Natural killer cell (primary cell): ENCODE data around the gene SPATA22. TPM values are rescaled to one million over a fixed set of nuclear protein-coding genes. Genes with fewer than 3 reads are reported as not detected.

Experiments used
- ATAC-seq, 3 donors: fragments of 150-1000 bp in 2 of 3; fragments of 200-7000 bp in 1 of 3; cut with Tn5 transposase; 1 replicate in 1 of 3; 2 replicates in 2 of 3; pipeline ENCODE4 v1.10.0; 2021; ENCODE audit warnings: mild to moderate bottlenecking in 2 of 3, moderate library complexity in 2 of 3
- DNase-seq, 2 donors: peaks; one replicate each; pipeline versions ENCODE4 v3.0.0 to v3.0.0-alpha.2; 2013 to 2021; ENCODE audit warnings: mixed read lengths in 1 of 2
- H3K27ac ChIP-seq: one replicate; pipeline ENCODE4 v1.5.1; 2013; ENCODE audit warnings: mild to moderate bottlenecking, low read length
- H3K27me3 ChIP-seq: one replicate; pipeline ENCODE4 v1.6.1; 2013; ENCODE audit warnings: low read length; ENCODE audit not compliant: control insufficient read depth, insufficient read depth
- H3K36me3 ChIP-seq: one replicate; pipeline ENCODE4 v1.6.1; 2013; ENCODE audit warnings: low read length; ENCODE audit not compliant: control insufficient read depth, insufficient read depth
- H3K4me1 ChIP-seq: one replicate; pipeline ENCODE4 v1.6.1; 2013; ENCODE audit warnings: low read length; ENCODE audit not compliant: control insufficient read depth, insufficient read depth
- H3K4me3 ChIP-seq: one replicate; pipeline ENCODE4 v1.5.1; 2013; ENCODE audit warnings: low read length
- H3K9me3 ChIP-seq: one replicate; pipeline ENCODE4 v1.6.1; 2013; ENCODE audit warnings: low read length; ENCODE audit not compliant: control insufficient read depth, insufficient read depth
- H3K27ac Mint-ChIP-seq, 2 donors: one replicate each; pipeline ENCODE4 v1.8.0; 2022; ENCODE audit warnings: mild to moderate bottlenecking in 2 of 2, mixed read lengths in 2 of 2, moderate library complexity in 1 of 2
- H3K27me3 Mint-ChIP-seq, 2 donors: one replicate each; pipeline ENCODE4 v1.8.0; 2022; ENCODE audit warnings: low read depth in 2 of 2, mixed read lengths in 2 of 2
- H3K36me3 Mint-ChIP-seq: one replicate; pipeline ENCODE4 v1.8.0; 2022; ENCODE audit warnings: mixed read lengths
- H3K4me1 Mint-ChIP-seq, 2 donors: one replicate each; pipeline ENCODE4 v1.8.0; 2022; ENCODE audit warnings: mixed read lengths in 2 of 2
- H3K4me3 Mint-ChIP-seq: one replicate; pipeline ENCODE4 v1.8.0; 2022; ENCODE audit warnings: mild to moderate bottlenecking, moderate library complexity, mixed read lengths
- H3K9me3 Mint-ChIP-seq, 2 donors: one replicate each; pipeline ENCODE4 v1.8.0; 2022; ENCODE audit warnings: mixed read lengths in 2 of 2
- CTCF ChIP-seq: fragments of 200-600 bp; IDR thresholded peaks from one replicate; pipeline ENCODE4 v1.8.0; 2022; ENCODE audit warnings: antibody characterized with exemption
- WGBS: methylation state at CpG from one replicate; pipeline ENCODE4 v1.1.7; 2013; ENCODE audit warnings: missing lambda C conversion rate; ENCODE audit not compliant: insufficient coverage; 5-methylcytosine and 5-hydroxymethylcytosine counted together
- intact Hi-C: fragments of 100-400 bp; cut with micrococcal nuclease; formaldehyde crosslinking; loops from one replicate; pipeline ENCODE4 v1.14.2; 2022
- total RNA-seq, 4 donors: library from RNA; stranded (reverse); fragments of 120-200 nt in 1 of 4; gene quantifications; one replicate each; pipeline versions ENCODE4 v1.2.3 to v1.2.4, GENCODE V29; 2013 to 2022

Gene SPATA22
- total RNA-seq, 3 donors from 2014 or later (not counting 1 experiment from before 2014, with no cell fraction given): 1.3 TPM; not detected in 2

- WGBS: 56% methylated on average over 6 of the region's 7 CpGs
- H3K4me3 ChIP-seq: no peak within 1 kb of the TSS
- H3K36me3 Mint-ChIP-seq: no peaks in the 10 kb centered on the region
Measured at GRCh38 chr17:3475812-3476610, 4.4 kb upstream of the SPATA22 start, which contains the start of gene ASPA. Gene ASPA (plus strand): TSS chr17:3475997. CDS start chr17:3476160, 163 bp downstream.

GRCh38 chr17:3475251-3475685 is 3.6 kb upstream of the SPATA22 start:
- no peaks in the 10 kb centered on the region for H3K9me3 ChIP-seq
- H3K27me3 ChIP-seq: no peaks in the 10 kb centered on the region
- intact Hi-C loops: no loop called here
- H3K36me3 ChIP-seq: no peaks in the 10 kb centered on the region
- H3K4me1 Mint-ChIP-seq: peaks cover 5 to 7% of the 10 kb centered on the region in 2 donors
- ATAC-seq: no peak
- H3K27ac Mint-ChIP-seq: no peak overlapping the region
- no peaks in the 10 kb centered on the region for H3K9me3 Mint-ChIP-seq
- no peak overlapping the region for H3K4me3 ChIP-seq
- DNase-seq: no peak
- no peak for TF ChIP-seq CTCF
- H3K4me3 Mint-ChIP-seq: no peak overlapping the region
- no peaks in the 10 kb centered on the region for H3K4me1 ChIP-seq
- no peak overlapping the region for H3K27ac ChIP-seq
- H3K36me3 Mint-ChIP-seq: no peaks in the 10 kb centered on the region
- peaks cover 0 to 10% of the 10 kb centered on the region in 2 donors for H3K27me3 Mint-ChIP-seq
- WGBS: 79% methylated on average over 4 of the region's 4 CpGs

More at GRCh38 chr17:3475812-3476610, 4.4 kb upstream of the SPATA22 start, which contains the start of gene ASPA:
- Histone ChIP-seq H3K36me3 (no peaks in the 10 kb centered on the region), H3K4me1 (no peaks in the 10 kb centered on the region), H3K27me3 (no peaks in the 10 kb centered on the region), H3K27ac (no peak within 1 kb of the TSS), H3K9me3 (no peaks in the 10 kb centered on the region)
- DNase-seq: no peak
- Mint-ChIP-seq H3K27ac (no peak within 1 kb of the TSS), H3K4me3 (peak within 1 kb of the TSS; percentile 18), H3K4me1 (peaks cover 5 to 7% of the 10 kb centered on the region in 2 donors), H3K9me3 (no peaks in the 10 kb centered on the region), H3K27me3 (peaks cover 0 to 10% of the 10 kb centered on the region in 2 donors)
- intact Hi-C loops: no loop called here
- no peak for TF ChIP-seq CTCF
- peak in 1 of 3 donors; percentile 18 for ATAC-seq

- ATAC-seq: peak in 1 of 3 donors; percentile 44
- no peak overlapping the region for H3K27ac ChIP-seq
- H3K4me1 ChIP-seq: no peaks in the 10 kb centered on the region
Measured at GRCh38 chr17:3474212-3474611, 2.6 kb upstream of the SPATA22 start.

More at GRCh38 chr17:3474212-3474611, 2.6 kb upstream of the SPATA22 start:
- H3K4me3 Mint-ChIP-seq: no peak overlapping the region
- H3K27me3 Mint-ChIP-seq: peaks cover 0 to 8% of the 10 kb centered on the region in 2 donors
- DNase-seq: no peak
- H3K9me3 Mint-ChIP-seq: no peaks in the 10 kb centered on the region
- no peaks in the 10 kb centered on the region for H3K36me3 Mint-ChIP-seq
- Histone ChIP-seq H3K9me3 (no peaks in the 10 kb centered on the region), H3K36me3 (no peaks in the 10 kb centered on the region), H3K4me3 (no peak overlapping the region), H3K27me3 (no peaks in the 10 kb centered on the region)
- H3K4me1 Mint-ChIP-seq: peaks cover 5 to 7% of the 10 kb centered on the region in 2 donors
- no peak overlapping the region for H3K27ac Mint-ChIP-seq
- no peak for TF ChIP-seq CTCF
- intact Hi-C loops: no loop called here
- 46% methylated on average over 2 of the region's 3 CpGs for WGBS
